Measurements from ENCODE around the gene DENND1A.

- TF ChIP-seq CTCF (IDR thresholded peaks at IDR 0.05) (no peak), EP300 (IDR thresholded peaks at IDR 0.05) (no peak), POLR2A (IDR thresholded peaks at IDR 0.05) (no peak)
Measured at GRCh38 chr9:123550012-123550411, 379.9 kb downstream of the DENND1A start.
